C1 segment of cervical spinal cord (tissue), 14 donors: ENCODE results near the gene ATAD3A.
"Not testable (repeated sequence)": the region's sequence is repeated elsewhere in the genome, so short reads cannot be mapped to it uniquely, and the experiment has no call there.

Experiments
- DNase-seq, 14 donors: peaks; one replicate each; lab custom pipeline; 2025; lab: John Stamatoyannopoulos, UW

The ATAD3A gene

GRCh38 chr1:1511533-1512285 lies at the start of gene ATAD3A:
Gene ATAD3A, plus strand, starts transcription at chr1:1512162. Its CDS starts 107 bp downstream, at chr1:1512269.
- DNase-seq = peak; percentile 60 to 98 (median 95)

DNA sequence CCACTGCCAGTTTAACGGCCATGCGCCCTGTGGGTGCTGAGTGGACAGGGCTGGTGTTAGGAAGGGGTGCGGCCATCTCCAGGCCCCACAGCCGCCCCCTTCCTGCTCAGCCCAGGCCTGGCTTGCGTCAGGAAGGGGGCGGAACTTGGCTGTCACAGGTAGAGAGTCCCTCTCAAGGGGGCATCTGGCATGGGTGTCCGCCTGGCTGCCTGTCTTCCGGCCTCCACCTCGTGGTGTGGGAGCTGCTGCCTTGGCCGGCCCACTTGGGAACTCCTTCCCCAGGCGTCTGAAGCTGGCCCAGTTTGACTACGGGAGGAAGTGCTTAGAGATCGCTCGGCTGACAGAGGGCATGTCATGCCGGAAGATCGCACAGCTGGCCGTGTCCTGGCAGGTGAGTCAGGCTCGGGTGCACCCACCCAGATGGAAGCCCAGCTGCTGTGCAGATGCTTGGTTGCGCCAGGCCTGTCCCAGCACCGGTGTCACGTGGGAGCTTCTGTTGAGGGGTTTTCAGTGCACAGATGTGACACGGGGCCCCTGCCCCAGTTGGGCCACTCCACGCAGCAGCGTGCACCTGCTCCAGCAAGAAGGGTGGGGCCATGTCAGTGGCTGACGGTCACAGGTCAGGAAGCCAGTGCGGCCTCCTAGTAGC lies 49.5 kb upstream of the ATAD3A start:
- DNase-seq = no peak

DNA sequence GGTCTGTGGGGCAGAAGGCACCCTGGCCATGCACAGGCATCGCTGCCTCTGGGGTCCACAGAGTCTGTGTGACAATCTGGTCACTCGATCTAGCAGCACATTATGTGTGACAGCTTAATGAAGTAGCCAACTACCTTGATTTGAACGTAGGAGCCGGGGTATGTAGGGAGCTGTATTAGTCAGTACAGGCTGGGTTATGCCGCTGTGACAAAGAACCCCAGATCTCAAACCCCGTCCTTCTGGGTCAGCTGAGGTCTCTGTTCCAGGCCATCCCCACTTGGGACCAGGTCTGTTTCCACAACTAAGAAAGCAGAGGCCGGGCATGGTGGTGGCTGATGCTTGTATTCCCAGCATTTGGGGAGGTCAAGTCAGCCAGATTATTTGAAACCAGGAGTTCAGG lies 48.6 kb upstream of the ATAD3A start:
- no peak for DNase-seq

GRCh38 chr1:1468196-1468985 lies 43.6 kb upstream of the ATAD3A start:
- not testable (repeated sequence) for DNase-seq

DNA sequence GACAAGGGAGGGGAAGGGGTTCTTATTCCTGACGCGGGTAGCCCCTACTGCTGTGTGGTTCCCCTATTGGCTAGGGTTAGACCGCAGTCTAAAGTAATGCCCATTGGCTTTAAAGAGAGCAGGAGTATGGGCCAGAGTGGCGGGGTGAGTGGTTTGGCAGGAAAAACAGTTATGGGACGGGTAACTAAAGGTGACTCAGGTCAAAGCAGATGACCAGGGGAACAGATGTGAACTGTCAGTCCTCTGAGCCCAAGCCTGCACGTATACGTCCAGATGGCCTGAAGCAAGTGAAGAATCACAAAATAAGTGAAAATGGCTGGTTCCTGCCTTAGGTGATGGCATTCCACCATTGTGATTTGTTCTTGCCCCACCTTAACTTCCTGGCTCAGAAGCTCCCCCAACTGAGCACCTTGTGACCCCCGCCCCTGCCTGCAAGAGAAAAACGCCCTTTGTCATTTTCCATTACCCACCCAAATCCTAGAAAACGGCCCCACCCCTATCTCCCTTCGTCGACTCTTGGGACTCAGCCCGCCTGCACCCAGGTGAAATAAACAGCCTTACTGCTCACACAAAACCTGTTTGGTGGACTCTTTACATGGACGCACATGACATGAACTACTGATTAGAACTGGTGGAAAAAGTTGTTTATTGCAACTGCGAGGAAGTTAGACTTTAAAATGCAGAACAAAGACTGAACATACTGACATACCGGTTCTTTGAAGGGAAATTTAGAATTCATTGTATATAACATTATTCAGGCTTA lies 41.2 kb upstream of the ATAD3A start:
- DNase-seq = no peak

GRCh38 chr1:1471389-1472052 lies 40.4 kb upstream of the ATAD3A start, which contains the start of gene ATAD3B:
Gene ATAD3B, plus strand, starts transcription at chr1:1471765. Its CDS starts 120 bp downstream, at chr1:1471885.
- DNase-seq = peak; percentile 56 to 94 (median 89)

DNA sequence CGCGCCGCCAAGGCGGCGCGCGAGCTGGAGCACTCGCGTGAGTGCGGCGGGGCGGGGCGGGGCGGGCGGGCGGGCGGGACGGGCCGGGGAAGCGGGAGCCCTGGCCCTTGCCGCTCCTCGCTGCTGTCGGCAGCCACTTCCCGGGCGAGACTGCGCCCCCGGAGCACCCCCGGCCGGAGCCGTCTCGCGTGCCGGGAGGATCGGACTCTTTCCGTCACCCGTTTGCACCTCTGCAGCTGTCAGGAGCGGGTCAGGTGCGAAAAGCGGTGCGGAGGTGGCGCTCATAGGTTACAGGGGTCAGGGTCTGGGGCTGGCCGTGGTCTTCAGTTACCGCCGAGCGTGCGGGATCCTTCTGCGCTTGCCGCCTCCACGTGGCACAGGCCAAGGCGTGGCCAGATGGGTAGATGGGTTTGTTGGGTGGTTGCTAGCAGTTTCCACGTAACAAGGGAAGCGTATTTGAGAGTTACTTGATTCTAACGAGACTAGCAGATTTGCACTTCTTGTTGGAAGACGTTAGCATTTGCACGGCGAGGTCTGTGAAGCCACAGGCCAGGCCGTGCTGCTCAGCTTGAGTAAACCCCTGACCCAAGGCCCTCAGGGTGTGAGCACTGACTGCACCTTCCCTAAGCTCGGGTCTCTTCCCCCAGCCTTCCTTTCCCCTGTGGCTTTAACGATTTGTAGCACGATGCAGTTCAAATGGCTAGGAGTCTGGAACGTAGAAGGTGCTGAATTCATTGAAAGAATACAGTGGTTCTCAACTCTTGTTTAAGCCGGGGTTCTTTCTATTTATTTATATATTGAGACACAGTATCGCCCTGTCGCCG lies 39.7 kb upstream of the ATAD3A start:
- not testable (repeated sequence) for DNase-seq

- not testable (repeated sequence) for DNase-seq
Measured at GRCh38 chr1:1476011-1476410, 36.0 kb upstream of the ATAD3A start.

- no peak for DNase-seq
Measured at GRCh38 chr1:1477206-1477605, 34.8 kb upstream of the ATAD3A start.

GRCh38 chr1:1479547-1480487 lies 32.1 kb upstream of the ATAD3A start:
- no peak for DNase-seq

DNA sequence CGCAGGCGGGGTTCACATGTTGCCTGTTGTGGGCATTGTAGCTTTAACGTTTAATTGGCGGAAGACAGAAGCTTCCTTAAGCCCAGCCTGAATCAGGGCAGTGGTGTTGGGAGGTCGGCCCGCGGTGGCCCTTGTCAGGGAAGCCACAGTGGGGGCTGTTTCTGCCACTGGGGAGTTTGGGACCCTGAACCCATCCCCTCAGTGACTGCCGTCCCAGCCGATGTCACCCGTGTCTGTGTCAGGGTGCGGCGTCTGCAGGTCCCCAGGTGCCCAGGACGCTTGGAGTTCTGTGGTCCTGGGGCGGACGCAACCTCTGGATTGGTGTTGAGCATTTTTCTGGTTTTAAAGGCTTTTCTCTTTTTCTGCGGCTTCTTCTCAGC lies 31.5 kb upstream of the ATAD3A start:
- not testable (repeated sequence) for DNase-seq

DNA sequence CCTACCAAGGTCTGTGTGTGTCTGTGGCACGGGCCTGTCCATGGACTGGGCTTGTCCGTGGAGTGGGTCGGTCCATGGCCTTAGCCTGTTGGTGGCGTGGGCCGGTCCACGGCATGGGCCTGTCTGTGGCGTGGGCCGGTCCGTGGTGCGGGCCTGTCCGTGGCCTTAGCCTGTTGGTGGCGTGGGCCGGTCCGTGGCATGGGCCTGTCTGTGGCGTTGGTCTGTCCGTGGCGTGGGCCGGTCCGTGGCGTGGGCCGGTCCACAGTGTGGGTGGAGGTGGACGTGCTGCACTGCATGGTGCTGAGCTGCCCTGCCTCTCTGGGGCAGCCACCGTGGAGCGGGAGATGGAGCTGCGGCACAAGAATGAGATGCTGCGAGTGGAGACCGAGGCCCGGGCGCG lies 30.2 kb upstream of the ATAD3A start:
- DNase-seq = not testable (repeated sequence)

DNA sequence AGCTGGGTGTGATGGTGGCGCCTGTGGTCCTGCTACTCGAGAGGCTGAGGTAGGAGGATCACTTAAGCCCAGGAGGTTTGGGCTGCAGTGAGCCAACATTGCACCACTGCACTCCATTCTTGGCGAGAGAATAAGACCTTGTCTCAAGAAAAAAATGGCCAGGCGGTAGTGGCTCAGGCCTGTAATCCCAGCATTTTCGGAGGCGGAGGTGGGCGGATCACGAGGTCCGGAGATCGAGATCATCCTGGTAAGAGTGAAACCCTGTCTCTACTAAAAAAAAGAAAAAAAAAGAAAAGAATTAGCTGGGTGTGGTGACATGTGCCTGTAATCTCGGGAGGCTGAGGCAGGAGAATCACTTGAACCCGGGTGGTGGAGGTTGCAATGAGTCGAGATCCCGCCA lies 29.1 kb upstream of the ATAD3A start:
- DNase-seq = no peak

DNA sequence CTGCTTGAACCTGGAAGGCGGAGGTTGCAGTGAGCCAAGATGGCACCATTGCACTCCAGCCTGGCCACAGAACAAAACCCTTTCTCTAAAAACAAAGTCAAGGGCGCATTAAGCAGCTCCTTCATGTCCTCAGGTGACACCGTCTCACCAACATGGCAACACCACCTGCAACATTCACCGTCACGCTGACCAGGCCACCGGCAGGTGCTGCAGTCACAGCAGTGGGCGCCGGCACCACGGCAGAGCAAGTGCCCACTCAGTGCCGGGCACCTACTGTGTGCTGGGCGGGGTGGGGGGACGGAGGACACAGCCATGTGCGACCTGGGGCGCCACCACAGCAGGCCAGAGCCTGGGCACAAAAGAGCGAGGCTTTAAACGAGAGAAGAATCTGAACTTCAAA lies 28.2 kb upstream of the ATAD3A start:
- no peak for DNase-seq

- not testable (repeated sequence) for DNase-seq
Measured at GRCh38 chr1:1484976-1485750, 26.8 kb upstream of the ATAD3A start.

GRCh38 chr1:1485755-1486317 lies 26.1 kb upstream of the ATAD3A start:
- not testable (repeated sequence) for DNase-seq

GRCh38 chr1:1487701-1488100 lies 24.3 kb upstream of the ATAD3A start:
- no peak for DNase-seq

DNA sequence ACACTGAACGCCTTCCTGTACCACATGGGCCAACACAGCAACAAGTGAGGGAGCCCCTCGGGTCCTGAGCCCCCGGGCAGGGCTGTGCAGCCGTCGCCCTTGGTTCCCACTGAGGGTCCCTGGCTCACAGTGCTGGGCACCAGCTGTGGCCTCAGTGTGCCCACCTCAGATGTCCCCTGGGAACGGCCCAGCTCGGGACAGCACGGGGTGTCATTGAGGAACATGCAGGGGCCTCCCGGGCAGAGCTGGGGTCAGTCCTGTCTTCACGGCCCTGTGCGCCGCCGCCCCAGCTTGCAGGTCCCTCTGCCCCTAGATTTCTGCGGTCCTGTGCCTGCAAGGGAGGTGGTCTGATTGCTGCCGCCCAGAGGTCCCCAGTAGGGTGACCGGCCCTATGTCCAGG lies 22.7 kb upstream of the ATAD3A start:
- no peak for DNase-seq
